ENCODE results near the gene DTNBP1. TPM values are rescaled to one million over a fixed set of nuclear protein-coding genes. Genes with fewer than 3 reads are reported as not detected.
A peak's percentile ranks its signal among the peaks of the same experiment; 100 is the strongest.

The DTNBP1 gene
- total and polyA plus RNA-seq, 2 of the 13 experiments (the other 11 are each of a cell fraction or from before 2014, with no cell fraction given): 6.6 to 19.1 TPM

DNA sequence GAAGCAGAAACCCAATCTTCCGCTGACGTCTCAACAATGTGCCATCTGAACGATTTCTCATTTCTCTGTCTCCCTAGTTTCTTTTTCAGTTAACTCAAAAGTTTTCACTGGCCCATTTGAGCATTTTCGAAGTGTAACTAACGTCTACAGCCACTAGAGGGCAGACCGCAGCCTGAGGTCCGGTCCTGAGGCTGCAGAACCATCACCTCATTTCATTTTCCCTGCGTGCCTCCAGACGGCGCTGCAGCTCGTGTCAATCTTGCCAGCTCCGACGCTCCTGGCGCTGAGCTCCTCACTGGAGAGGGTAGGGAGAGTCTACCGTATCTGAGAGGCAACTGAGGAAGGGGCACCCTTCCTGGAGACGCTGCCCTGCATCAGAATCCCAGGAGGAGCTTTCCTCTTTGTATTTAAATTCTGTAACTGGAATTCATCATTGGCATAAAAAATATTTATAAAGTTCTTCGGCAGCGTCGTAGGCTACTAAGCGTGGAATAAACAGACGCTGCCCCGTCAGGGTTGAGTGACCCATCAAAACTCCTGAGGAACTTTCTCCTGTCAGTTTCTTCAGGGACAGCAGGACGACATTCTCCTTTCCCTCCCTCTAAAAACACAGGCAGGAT, 28.5 kb upstream of the DTNBP1 start (continued):
- TF ChIP-seq, protein P1, sequence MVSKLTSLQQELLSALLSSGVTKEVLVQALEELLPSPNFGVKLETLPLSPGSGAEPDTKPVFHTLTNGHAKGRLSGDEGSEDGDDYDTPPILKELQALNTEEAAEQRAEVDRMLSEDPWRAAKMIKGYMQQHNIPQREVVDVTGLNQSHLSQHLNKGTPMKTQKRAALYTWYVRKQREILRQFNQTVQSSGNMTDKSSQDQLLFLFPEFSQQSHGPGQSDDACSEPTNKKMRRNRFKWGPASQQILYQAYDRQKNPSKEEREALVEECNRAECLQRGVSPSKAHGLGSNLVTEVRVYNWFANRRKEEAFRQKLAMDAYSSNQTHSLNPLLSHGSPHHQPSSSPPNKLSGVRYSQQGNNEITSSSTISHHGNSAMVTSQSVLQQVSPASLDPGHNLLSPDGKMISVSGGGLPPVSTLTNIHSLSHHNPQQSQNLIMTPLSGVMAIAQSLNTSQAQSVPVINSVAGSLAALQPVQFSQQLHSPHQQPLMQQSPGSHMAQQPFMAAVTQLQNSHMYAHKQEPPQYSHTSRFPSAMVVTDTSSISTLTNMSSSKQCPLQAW (CRISPR knock-in tag; IDR thresholded peaks at IDR 0.05): peak; percentile 89
- TF ChIP-seq RBM22 (optimal IDR thresholded peaks at IDR 0.05; ENCODE audit: low read length) (no peak), ZBTB38 (CRISPR knock-in tag; IDR thresholded peaks at IDR 0.05) (0 out of 2 replicates have a peak, but pooled peaks have one; percentile 22), SALL1 (CRISPR knock-in tag; IDR thresholded peaks at IDR 0.05) (peak; percentile 81), GLI4 (CRISPR knock-in tag; IDR thresholded peaks at IDR 0.05; ENCODE audit: borderline replicate concordance) (no peak), ZNF644 (CRISPR knock-in tag; IDR thresholded peaks at IDR 0.05; ENCODE audit: low read depth) (0 out of 2 replicates have a peak, but pooled peaks have one; percentile 14), NONO (IDR thresholded peaks at IDR 0.05) (no peak), NONO (CRISPR knock-in tag; conservative IDR thresholded peaks at IDR 0.05) (peak; percentile 58; the same call in 1 of the 2 replicates), ZNF256 (CRISPR knock-in tag; conservative IDR thresholded peaks at IDR 0.05) (no peak), SP140L (CRISPR knock-in tag; IDR thresholded peaks at IDR 0.05; ENCODE audit: borderline replicate concordance) (0 out of 2 replicates have a peak, but pooled peaks have one; percentile 88), ZNF496 (CRISPR knock-in tag; IDR thresholded peaks at IDR 0.05; ENCODE audit: insufficient replicate concordance) (no peak), TARDBP (CRISPR knock-in tag; IDR thresholded peaks at IDR 0.05) (peak; percentile 79; the same call in 1 of the 2 replicates), TEAD2 (CRISPR knock-in tag; IDR thresholded peaks at IDR 0.05) (no peak), ZNF205 (CRISPR knock-in tag; IDR thresholded peaks at IDR 0.05) (peak; percentile 69; the same call in 1 of the 2 replicates)
- TF ChIP-seq, protein P2, sequence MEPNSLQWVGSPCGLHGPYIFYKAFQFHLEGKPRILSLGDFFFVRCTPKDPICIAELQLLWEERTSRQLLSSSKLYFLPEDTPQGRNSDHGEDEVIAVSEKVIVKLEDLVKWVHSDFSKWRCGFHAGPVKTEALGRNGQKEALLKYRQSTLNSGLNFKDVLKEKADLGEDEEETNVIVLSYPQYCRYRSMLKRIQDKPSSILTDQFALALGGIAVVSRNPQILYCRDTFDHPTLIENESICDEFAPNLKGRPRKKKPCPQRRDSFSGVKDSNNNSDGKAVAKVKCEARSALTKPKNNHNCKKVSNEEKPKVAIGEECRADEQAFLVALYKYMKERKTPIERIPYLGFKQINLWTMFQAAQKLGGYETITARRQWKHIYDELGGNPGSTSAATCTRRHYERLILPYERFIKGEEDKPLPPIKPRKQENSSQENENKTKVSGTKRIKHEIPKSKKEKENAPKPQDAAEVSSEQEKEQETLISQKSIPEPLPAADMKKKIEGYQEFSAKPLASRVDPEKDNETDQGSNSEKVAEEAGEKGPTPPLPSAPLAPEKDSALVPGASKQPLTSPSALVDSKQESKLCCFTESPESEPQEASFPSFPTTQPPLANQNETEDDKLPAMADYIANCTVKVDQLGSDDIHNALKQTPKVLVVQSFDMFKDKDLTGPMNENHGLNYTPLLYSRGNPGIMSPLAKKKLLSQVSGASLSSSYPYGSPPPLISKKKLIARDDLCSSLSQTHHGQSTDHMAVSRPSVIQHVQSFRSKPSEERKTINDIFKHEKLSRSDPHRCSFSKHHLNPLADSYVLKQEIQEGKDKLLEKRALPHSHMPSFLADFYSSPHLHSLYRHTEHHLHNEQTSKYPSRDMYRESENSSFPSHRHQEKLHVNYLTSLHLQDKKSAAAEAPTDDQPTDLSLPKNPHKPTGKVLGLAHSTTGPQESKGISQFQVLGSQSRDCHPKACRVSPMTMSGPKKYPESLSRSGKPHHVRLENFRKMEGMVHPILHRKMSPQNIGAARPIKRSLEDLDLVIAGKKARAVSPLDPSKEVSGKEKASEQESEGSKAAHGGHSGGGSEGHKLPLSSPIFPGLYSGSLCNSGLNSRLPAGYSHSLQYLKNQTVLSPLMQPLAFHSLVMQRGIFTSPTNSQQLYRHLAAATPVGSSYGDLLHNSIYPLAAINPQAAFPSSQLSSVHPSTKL (CRISPR knock-in tag; IDR thresholded peaks at IDR 0.05): peak; percentile 75
- TF ChIP-seq, protein P3, sequence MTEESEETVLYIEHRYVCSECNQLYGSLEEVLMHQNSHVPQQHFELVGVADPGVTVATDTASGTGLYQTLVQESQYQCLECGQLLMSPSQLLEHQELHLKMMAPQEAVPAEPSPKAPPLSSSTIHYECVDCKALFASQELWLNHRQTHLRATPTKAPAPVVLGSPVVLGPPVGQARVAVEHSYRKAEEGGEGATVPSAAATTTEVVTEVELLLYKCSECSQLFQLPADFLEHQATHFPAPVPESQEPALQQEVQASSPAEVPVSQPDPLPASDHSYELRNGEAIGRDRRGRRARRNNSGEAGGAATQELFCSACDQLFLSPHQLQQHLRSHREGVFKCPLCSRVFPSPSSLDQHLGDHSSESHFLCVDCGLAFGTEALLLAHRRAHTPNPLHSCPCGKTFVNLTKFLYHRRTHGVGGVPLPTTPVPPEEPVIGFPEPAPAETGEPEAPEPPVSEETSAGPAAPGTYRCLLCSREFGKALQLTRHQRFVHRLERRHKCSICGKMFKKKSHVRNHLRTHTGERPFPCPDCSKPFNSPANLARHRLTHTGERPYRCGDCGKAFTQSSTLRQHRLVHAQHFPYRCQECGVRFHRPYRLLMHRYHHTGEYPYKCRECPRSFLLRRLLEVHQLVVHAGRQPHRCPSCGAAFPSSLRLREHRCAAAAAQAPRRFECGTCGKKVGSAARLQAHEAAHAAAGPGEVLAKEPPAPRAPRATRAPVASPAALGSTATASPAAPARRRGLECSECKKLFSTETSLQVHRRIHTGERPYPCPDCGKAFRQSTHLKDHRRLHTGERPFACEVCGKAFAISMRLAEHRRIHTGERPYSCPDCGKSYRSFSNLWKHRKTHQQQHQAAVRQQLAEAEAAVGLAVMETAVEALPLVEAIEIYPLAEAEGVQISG (CRISPR knock-in tag; IDR thresholded peaks at IDR 0.05): peak; percentile 60
- TF ChIP-seq, protein P4, sequence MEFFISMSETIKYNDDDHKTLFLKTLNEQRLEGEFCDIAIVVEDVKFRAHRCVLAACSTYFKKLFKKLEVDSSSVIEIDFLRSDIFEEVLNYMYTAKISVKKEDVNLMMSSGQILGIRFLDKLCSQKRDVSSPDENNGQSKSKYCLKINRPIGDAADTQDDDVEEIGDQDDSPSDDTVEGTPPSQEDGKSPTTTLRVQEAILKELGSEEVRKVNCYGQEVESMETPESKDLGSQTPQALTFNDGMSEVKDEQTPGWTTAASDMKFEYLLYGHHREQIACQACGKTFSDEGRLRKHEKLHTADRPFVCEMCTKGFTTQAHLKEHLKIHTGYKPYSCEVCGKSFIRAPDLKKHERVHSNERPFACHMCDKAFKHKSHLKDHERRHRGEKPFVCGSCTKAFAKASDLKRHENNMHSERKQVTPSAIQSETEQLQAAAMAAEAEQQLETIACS (CRISPR knock-in tag; IDR thresholded peaks at IDR 0.05): no peak
- TF ChIP-seq, protein P5, sequence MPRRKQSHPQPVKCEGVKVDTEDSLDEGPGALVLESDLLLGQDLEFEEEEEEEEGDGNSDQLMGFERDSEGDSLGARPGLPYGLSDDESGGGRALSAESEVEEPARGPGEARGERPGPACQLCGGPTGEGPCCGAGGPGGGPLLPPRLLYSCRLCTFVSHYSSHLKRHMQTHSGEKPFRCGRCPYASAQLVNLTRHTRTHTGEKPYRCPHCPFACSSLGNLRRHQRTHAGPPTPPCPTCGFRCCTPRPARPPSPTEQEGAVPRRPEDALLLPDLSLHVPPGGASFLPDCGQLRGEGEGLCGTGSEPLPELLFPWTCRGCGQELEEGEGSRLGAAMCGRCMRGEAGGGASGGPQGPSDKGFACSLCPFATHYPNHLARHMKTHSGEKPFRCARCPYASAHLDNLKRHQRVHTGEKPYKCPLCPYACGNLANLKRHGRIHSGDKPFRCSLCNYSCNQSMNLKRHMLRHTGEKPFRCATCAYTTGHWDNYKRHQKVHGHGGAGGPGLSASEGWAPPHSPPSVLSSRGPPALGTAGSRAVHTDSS (CRISPR knock-in tag; conservative IDR thresholded peaks at IDR 0.05): no peak

Measured in HepG2 (cell line).